Measurements from ENCODE around the gene MYBPHL.

Gene MYBPHL

GRCh38 chr1:109341944-109342930 is 35.4 kb upstream of the MYBPHL start:
- TF ChIP-seq CTCF (IDR thresholded peaks at IDR 0.05; ENCODE audit: extremely low read depth, insufficient read depth, missing control alignments): no peak
- in situ Hi-C loops (cut with MboI; ENCODE audit: low pct_unique_long_range_greater_than_20kb, low sequenced_read_pairs, unreplicated experiment): no loop called here
- no peak for DNase-seq (ENCODE audit: low spot score)

GRCh38 chr1:109338608-109339007 is 31.8 kb upstream of the MYBPHL start:
- no peak for TF ChIP-seq CTCF (IDR thresholded peaks at IDR 0.05; ENCODE audit: extremely low read depth, insufficient read depth, missing control alignments)
- no peak for DNase-seq (ENCODE audit: low spot score)

GRCh38 chr1:109338091-109338490 is 31.3 kb upstream of the MYBPHL start:
- DNase-seq (ENCODE audit: low spot score): no peak
- TF ChIP-seq CTCF (IDR thresholded peaks at IDR 0.05; ENCODE audit: extremely low read depth, insufficient read depth, missing control alignments): no peak
- in situ Hi-C loops (cut with MboI; ENCODE audit: low pct_unique_long_range_greater_than_20kb, low sequenced_read_pairs, unreplicated experiment): no loop called here

More at GRCh38 chr1:109338608-109339007, 31.8 kb upstream of the MYBPHL start:
- in situ Hi-C loops (cut with MboI; ENCODE audit: low pct_unique_long_range_greater_than_20kb, low sequenced_read_pairs, unreplicated experiment): no loop called here

- no peak for DNase-seq (ENCODE audit: low spot score)
- in situ Hi-C loops (cut with MboI; ENCODE audit: low pct_unique_long_range_greater_than_20kb, low sequenced_read_pairs, unreplicated experiment): no loop called here
Measured at GRCh38 chr1:109335091-109335490, 28.3 kb upstream of the MYBPHL start.

GRCh38 chr1:109331113-109331512 is 24.3 kb upstream of the MYBPHL start:
- DNase-seq (ENCODE audit: low spot score): no peak
- in situ Hi-C loops (cut with MboI; ENCODE audit: low pct_unique_long_range_greater_than_20kb, low sequenced_read_pairs, unreplicated experiment): no loop called here

More at GRCh38 chr1:109335091-109335490, 28.3 kb upstream of the MYBPHL start:
- no peak for TF ChIP-seq CTCF (IDR thresholded peaks at IDR 0.05; ENCODE audit: extremely low read depth, insufficient read depth, missing control alignments)

GRCh38 chr1:109327285-109327684 is 20.5 kb upstream of the MYBPHL start:
- DNase-seq (ENCODE audit: low spot score): no peak
- in situ Hi-C loops (cut with MboI; ENCODE audit: low pct_unique_long_range_greater_than_20kb, low sequenced_read_pairs, unreplicated experiment): no loop called here
- no peak for TF ChIP-seq CTCF (IDR thresholded peaks at IDR 0.05; ENCODE audit: extremely low read depth, insufficient read depth, missing control alignments)

More at GRCh38 chr1:109331113-109331512, 24.3 kb upstream of the MYBPHL start:
- TF ChIP-seq CTCF (IDR thresholded peaks at IDR 0.05; ENCODE audit: extremely low read depth, insufficient read depth, missing control alignments): no peak
